Hepatocyte (in vitro differentiated cells): ENCODE data around the gene LASP1NB.

Source experiments
- DNase-seq: peaks from one replicate; pipeline ENCODE4 v3.0.0-alpha.2; 2016; ENCODE audit warnings: low spot score
- H2AFZ ChIP-seq: fragments of 200-600 bp; sonication (generic); 2 replicates; pipeline ENCODE4 v1.6.0; 2016; ENCODE audit warnings: antibody characterized with exemption, mild to moderate bottlenecking
- H3K27ac ChIP-seq: fragments of 200-600 bp; sonication (generic); 2 replicates; pipeline ENCODE4 v1.5.1; 2016; ENCODE audit warnings: mild to moderate bottlenecking
- H3K27me3 ChIP-seq: fragments of 200-600 bp; sonication (generic); 2 replicates; pipeline ENCODE4 v1.6.1; 2016
- H3K36me3 ChIP-seq: fragments of 200-600 bp; sonication (generic); replicated peaks from 2 replicates; pipeline ENCODE4 v1.5.1; 2016; ENCODE audit warnings: low read depth; ENCODE audit not compliant: insufficient read depth
- H3K4me1 ChIP-seq: fragments of 200-600 bp; sonication (generic); 2 replicates; pipeline ENCODE4 v1.5.1; 2016; ENCODE audit warnings: mild to moderate bottlenecking, moderate library complexity; ENCODE audit not compliant: insufficient read depth
- H3K4me2 ChIP-seq: fragments of 200-600 bp; sonication (generic); 2 replicates; pipeline ENCODE4 v1.6.0; 2016
- H3K4me3 ChIP-seq: fragments of 200-600 bp; sonication (generic); 2 replicates; pipeline ENCODE4 v1.5.1; 2016; ENCODE audit warnings: mild to moderate bottlenecking
- H3K79me2 ChIP-seq: fragments of 200-600 bp; sonication (generic); 2 replicates; pipeline ENCODE4 v1.6.0; 2017; ENCODE audit warnings: mild to moderate bottlenecking
- H3K9me2 ChIP-seq: fragments of 200-600 bp; sonication (generic); replicated peaks from 2 replicates; pipeline ENCODE4 v1.6.0; 2017; ENCODE audit warnings: mild to moderate bottlenecking; ENCODE audit not compliant: insufficient read depth
- H3K9me3 ChIP-seq: fragments of 200-600 bp; sonication (generic); 2 replicates; pipeline ENCODE4 v1.5.1; 2016; ENCODE audit warnings: low read depth, mild to moderate bottlenecking
- H4K20me1 ChIP-seq: fragments of 200-600 bp; sonication (generic); 2 replicates; pipeline ENCODE4 v1.6.0; 2016; ENCODE audit warnings: mild to moderate bottlenecking; ENCODE audit not compliant: insufficient read depth, poor library complexity, severe bottlenecking
- EZH2 ChIP-seq: fragments of 200-600 bp; sonication (generic); IDR thresholded peaks from 2 replicates; pipeline ENCODE4 v1.6.1; 2016; ENCODE audit warnings: antibody characterized with exemption, mild to moderate bottlenecking, borderline replicate concordance
- EZH2phosphoT487 ChIP-seq: fragments of 200-600 bp; sonication (generic); IDR thresholded peaks from one replicate; pipeline ENCODE4 v1.6.1; 2018; ENCODE audit warnings: antibody characterized with exemption, mild to moderate bottlenecking, low read depth, moderate library complexity; ENCODE audit not compliant: unreplicated experiment, severe bottlenecking
- WGBS: methylation state at CpG from one replicate; pipeline ENCODE4 v1.1.6; 2016; ENCODE audit warnings: low lambda C conversion rate; ENCODE audit errors: missing lambda C conversion rate; 5-methylcytosine and 5-hydroxymethylcytosine counted together
- TF ChIP-seq, protein P1 (sequence below): fragments of 200-600 bp; sonication (generic); IDR thresholded peaks from 2 replicates; pipeline ENCODE4 v1.5.1; 2016; ENCODE audit warnings: antibody characterized with exemption, mild to moderate bottlenecking; ENCODE audit not compliant: poor library complexity

Gene LASP1NB

DNA sequence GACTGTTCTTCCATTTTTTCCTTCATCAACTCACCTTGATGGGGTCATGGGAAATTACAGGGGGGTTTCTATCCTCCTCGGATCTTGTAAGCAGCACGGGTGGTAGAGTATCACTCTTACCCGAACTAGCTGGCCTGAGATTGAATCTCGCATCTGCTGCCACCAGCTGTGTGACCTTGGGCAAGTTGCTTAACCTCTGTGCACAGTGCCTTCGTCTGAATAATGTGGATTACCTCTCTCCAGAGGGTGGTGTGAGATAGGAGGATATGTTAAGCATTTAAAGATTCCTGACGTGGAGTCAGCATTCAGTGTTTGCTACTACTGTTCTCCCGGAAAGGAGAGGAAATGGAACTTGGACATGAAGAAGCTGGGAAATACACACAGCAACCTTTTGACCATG, 31.1 kb upstream of the LASP1NB start:
- no peaks in the 10 kb centered on the region for H3K9me2 ChIP-seq
- H3K27ac ChIP-seq = no peak overlapping the region
- no peak overlapping the region for H3K4me3 ChIP-seq
- no peak overlapping the region for H2AFZ ChIP-seq
- no peak for DNase-seq
- peaks cover 31% of the 10 kb centered on the region for H3K4me1 ChIP-seq
- no peaks in the 10 kb centered on the region for H3K36me3 ChIP-seq
- 69% methylated on average over 7 of the region's 7 CpGs for WGBS
- no peaks in the 10 kb centered on the region for H3K27me3 ChIP-seq
- peaks cover 75% of the 10 kb centered on the region for H4K20me1 ChIP-seq
- TF ChIP-seq EZH2 = no peak
- H3K79me2 ChIP-seq = peaks cover 73% of the 10 kb centered on the region
- H3K4me2 ChIP-seq = no peak overlapping the region
- no peaks in the 10 kb centered on the region for H3K9me3 ChIP-seq

DNA sequence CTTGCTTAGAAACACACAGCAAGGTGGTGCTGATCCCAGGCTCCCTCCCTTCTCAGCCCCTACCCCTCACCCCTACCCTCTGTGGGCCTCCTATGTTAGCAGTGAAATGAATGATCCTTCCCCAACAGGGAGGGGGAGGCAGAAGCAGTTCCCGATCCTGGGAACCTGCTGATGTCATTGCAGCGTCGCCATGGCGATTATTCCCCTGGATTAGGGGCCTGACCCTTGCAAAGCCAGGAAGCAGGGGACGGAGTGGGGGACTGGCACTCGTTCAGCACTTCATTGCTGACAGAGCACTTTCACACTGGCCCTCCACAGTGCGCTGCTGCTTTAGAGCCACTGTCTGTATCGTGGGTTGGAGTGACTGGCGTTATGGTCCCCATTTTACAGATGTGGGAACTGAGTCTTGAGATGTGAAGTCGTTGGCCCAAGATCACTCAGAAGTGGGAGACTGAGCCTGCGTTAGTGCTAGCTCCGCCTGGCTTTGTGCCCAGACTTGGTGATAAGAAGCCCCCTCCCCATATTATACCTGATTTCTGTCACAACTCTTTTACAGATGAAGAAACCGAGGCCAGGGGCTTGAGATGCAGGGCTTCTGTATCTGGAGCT, 29.0 kb upstream of the LASP1NB start:
- Histone ChIP-seq H3K9me3 (no peaks in the 10 kb centered on the region), H3K27me3 (no peaks in the 10 kb centered on the region), H3K4me1 (peaks cover 35% of the 10 kb centered on the region), H3K79me2 (peaks cover 67% of the 10 kb centered on the region), H2AFZ (no peak overlapping the region), H3K4me3 (no peak overlapping the region), H3K4me2 (no peak overlapping the region), H3K36me3 (no peaks in the 10 kb centered on the region), H3K27ac (peak overlapping the region; percentile 69), H3K9me2 (no peaks in the 10 kb centered on the region), H4K20me1 (peaks cover 73% of the 10 kb centered on the region)
- TF ChIP-seq EZH2 (no peak), EZH2phosphoT487 (no peak)
- TF ChIP-seq, protein P1, sequence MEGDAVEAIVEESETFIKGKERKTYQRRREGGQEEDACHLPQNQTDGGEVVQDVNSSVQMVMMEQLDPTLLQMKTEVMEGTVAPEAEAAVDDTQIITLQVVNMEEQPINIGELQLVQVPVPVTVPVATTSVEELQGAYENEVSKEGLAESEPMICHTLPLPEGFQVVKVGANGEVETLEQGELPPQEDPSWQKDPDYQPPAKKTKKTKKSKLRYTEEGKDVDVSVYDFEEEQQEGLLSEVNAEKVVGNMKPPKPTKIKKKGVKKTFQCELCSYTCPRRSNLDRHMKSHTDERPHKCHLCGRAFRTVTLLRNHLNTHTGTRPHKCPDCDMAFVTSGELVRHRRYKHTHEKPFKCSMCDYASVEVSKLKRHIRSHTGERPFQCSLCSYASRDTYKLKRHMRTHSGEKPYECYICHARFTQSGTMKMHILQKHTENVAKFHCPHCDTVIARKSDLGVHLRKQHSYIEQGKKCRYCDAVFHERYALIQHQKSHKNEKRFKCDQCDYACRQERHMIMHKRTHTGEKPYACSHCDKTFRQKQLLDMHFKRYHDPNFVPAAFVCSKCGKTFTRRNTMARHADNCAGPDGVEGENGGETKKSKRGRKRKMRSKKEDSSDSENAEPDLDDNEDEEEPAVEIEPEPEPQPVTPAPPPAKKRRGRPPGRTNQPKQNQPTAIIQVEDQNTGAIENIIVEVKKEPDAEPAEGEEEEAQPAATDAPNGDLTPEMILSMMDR = no peak
- DNase-seq = no peak
- WGBS = 65% methylated on average over 13 of the region's 13 CpGs

DNA sequence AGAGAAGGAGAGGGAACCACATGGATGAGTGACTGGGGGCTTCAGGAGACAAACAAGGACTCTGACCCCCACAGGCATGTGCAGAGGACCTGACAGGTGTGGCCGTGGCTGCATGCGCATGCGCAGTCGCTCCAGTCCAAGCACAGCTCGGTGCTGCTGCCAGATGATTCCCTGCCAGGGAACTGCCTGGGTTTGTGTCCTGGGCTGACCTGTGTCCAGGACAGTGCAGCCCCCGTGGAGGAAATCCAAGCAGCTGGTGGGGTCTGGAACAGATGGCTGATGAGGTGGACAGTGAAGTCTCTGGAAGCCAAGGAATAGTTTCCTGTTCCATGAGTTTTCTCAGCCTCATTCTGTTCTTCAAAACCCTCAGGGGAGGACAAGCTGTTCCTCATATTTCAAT, 28.2 kb upstream of the LASP1NB start:
- Histone ChIP-seq H2AFZ (no peak overlapping the region), H3K27ac (peak overlapping the region; percentile 69), H3K79me2 (peaks cover 74% of the 10 kb centered on the region), H3K27me3 (no peaks in the 10 kb centered on the region), H3K4me1 (peaks cover 35% of the 10 kb centered on the region), H3K4me3 (no peak overlapping the region), H3K4me2 (no peak overlapping the region), H3K36me3 (no peaks in the 10 kb centered on the region), H3K9me2 (no peaks in the 10 kb centered on the region), H3K9me3 (no peaks in the 10 kb centered on the region), H4K20me1 (peaks cover 68% of the 10 kb centered on the region)
- no peak for DNase-seq
- WGBS = 84% methylated on average over 6 of the region's 6 CpGs
- TF ChIP-seq, protein P1 = no peak
- TF ChIP-seq EZH2 (no peak), EZH2phosphoT487 (no peak)

DNA sequence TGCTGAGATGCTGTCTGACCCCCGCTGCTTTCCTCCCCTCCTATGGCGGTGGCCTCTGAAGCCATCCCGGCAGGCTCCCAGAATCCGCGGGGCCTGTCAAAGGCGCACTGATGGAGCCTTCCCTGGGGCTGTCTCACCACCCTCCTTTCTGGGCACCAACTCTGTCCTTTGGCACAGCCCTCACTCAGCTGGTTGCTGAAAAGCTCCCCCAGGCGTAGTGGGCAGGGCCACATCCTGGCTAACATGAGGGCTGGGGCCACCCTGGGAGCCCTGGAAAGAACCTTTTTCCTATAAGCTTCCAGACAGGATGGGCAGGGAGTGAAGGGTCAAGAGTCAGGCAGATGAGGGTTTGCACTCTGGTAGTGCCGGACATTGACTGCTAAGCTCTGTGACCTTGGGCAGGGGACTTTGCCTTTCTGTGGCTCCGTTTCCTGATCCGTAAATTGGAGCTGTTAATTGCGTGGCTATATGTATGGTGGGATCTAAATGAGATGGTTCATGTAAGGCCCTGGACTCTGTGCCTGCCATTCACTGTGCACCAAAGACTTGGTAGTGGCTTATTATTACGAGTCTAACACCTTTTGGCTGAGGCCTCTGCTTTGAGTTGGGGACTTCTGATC, 27.6 kb upstream of the LASP1NB start:
- H3K27me3 ChIP-seq = no peaks in the 10 kb centered on the region
- DNase-seq = no peak
- TF ChIP-seq EZH2phosphoT487 (no peak), EZH2 (no peak)
- TF ChIP-seq, protein P1 = no peak
- H3K4me1 ChIP-seq = peaks cover 35% of the 10 kb centered on the region
- no peak overlapping the region for H3K4me3 ChIP-seq
- no peak overlapping the region for H2AFZ ChIP-seq
- no peaks in the 10 kb centered on the region for H3K9me2 ChIP-seq
- 86% methylated on average over 12 of the region's 12 CpGs for WGBS
- H3K36me3 ChIP-seq = no peaks in the 10 kb centered on the region
- peaks cover 78% of the 10 kb centered on the region for H3K79me2 ChIP-seq
- H3K9me3 ChIP-seq = no peaks in the 10 kb centered on the region
- peak overlapping the region; percentile 69 for H3K27ac ChIP-seq
- H4K20me1 ChIP-seq = peaks cover 71% of the 10 kb centered on the region
- H3K4me2 ChIP-seq = no peak overlapping the region
